Measurements from ENCODE around the gene UTP3.
"Not testable (repeated sequence)": the region's sequence is repeated elsewhere in the genome, so short reads cannot be mapped to it uniquely, and the experiment has no call there.

Gene UTP3

DNA sequence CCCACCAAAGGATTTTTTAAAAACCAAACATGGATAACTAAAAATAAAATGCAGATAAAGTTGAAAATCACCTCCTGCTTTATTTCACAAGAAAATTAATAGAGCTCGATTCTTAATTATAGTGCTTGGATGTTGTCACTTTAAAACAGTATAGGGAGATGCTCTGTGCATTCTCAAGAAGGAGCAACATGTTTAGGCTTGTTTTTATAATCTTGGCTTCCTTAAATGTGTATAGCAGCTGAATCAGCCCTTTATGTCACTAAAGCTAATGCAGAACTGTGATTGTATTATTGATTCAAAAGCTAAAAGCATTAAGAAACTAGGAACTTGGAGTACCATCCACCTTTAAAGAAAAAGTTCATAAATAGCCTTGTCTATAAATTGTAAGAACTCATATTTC lies 12.9 kb downstream of the UTP3 start:
- peaks cover 10 to 15% (median 11%) of the 10 kb centered on the region in 4 experiments for H3K4me1 ChIP-seq (ENCODE audit: control extremely low read depth in 1 of 4, control insufficient read depth in 4 of 4, insufficient read depth in 4 of 4, low read length in 3 of 4)
- no CpG with 5 or more reads among the region's 1 CpG for WGBS (ENCODE audit: insufficient coverage)
- H3K4me3 ChIP-seq (ENCODE audit: control insufficient read depth in 1 of 7, extremely low read depth in 1 of 7, insufficient read depth in 4 of 7, low read depth in 2 of 7, low read length in 6 of 7) = no peak overlapping the region
- ChIA-PET CTCF (interaction anchor here (0.8 to 4.0 kb wide), 5 partner anchors 9 to 53 kb away, joined by 3 to 14 read pairs (median 3); partner anchors contain the start of gene UTP3), POLR2A (interaction anchor here (1.2 kb wide), 1 partner anchor 12 kb away, joined by 3 read pairs; no protein-coding TSS in a partner anchor)
- no peak overlapping the region for H3K27ac ChIP-seq (ENCODE audit: insufficient read depth in 1 of 2, low read depth in 1 of 2, low read length in 2 of 2, poor library complexity in 1 of 2, severe bottlenecking in 2 of 2)
- no peaks in the 10 kb centered on the region for H3K9me3 ChIP-seq (ENCODE audit: control extremely low read depth in 1 of 5, control insufficient read depth in 4 of 5, insufficient read depth in 2 of 5, low read depth in 1 of 5, low read length in 4 of 5)
- H3K27me3 ChIP-seq (replicated peaks in 2 of 5; ENCODE audit: control insufficient read depth in 4 of 5, insufficient read depth in 5 of 5, low read length in 4 of 5) = no peaks in the 10 kb centered on the region
- no peak for DNase-seq
- no peaks in the 10 kb centered on the region for H3K36me3 ChIP-seq (ENCODE audit: control insufficient read depth in 4 of 4, insufficient read depth in 4 of 4, low read length in 3 of 4)

DNA sequence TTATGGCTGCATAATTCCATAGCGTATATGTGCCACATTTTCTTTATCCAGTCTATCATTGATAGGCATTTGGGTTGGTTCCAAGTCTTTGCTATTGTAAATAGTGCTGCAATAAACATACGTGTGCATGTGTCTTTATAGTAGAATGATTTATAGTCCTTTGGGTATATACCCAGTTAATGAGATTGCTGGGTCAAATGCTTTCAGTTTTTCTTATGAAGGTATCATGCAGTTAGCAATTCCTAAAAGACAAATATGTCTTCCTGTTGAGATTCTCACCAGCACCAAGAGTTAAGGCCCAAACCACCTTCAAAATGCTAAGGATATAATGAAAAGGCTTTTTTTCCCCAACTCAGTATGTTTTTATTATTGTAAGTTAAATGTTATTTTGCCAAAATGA lies 14.3 kb downstream of the UTP3 start:
- no CpG with 5 or more reads among the region's 2 CpGs for WGBS (ENCODE audit: insufficient coverage)
- H3K4me3 ChIP-seq (ENCODE audit: control insufficient read depth in 1 of 7, extremely low read depth in 1 of 7, insufficient read depth in 4 of 7, low read depth in 2 of 7, low read length in 6 of 7); DNase-seq; H3K36me3 ChIP-seq (ENCODE audit: control insufficient read depth in 4 of 4, insufficient read depth in 4 of 4, low read length in 3 of 4); H3K9me3 ChIP-seq (ENCODE audit: control extremely low read depth in 1 of 5, control insufficient read depth in 4 of 5, insufficient read depth in 2 of 5, low read depth in 1 of 5, low read length in 4 of 5); H3K27ac ChIP-seq (ENCODE audit: insufficient read depth in 1 of 2, low read depth in 1 of 2, low read length in 2 of 2, poor library complexity in 1 of 2, severe bottlenecking in 2 of 2); H3K27me3 ChIP-seq (replicated peaks in 2 of 5; ENCODE audit: control insufficient read depth in 4 of 5, insufficient read depth in 5 of 5, low read length in 4 of 5); POLR2A ChIA-PET: not testable (repeated sequence)
- CTCF ChIA-PET = interaction anchor here (3.3 to 4.0 kb wide), 2 partner anchors 13 kb away, joined by 14 to 28 read pairs; partner anchors contain the start of gene UTP3
- peaks cover 15 to 20% (median 17%) of the 10 kb centered on the region in 4 experiments for H3K4me1 ChIP-seq (ENCODE audit: control extremely low read depth in 1 of 4, control insufficient read depth in 4 of 4, insufficient read depth in 4 of 4, low read length in 3 of 4)

DNA sequence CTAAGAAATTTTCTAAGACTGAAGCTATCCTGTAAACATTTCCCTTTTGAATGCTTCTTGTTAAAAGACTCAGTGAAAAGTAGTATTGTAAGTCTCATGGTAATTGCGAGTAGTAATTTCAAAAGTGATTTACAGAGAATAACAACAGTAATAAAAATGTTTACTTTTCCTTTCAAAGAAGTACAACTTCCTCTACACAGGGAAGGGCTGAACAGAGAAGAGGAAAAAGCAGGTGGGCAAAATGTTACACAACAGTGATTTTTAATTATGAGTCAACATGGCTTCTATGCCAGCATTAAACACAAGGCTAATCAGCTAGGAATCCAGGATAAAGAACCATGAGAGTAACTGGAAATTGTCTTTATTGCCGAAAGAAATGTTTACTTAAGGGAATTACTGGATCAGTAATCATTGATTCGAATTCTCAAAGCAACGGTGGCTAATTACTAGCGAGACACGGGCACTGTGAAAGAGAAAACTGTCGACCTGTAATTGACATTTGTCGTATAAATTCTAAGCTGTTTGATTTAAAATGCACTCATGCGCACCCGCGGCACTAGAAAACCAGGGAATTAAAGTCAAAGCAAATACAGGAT lies 15.4 kb downstream of the UTP3 start:
- ChIA-PET POLR2A (interaction anchor here (0.5 to 1.6 kb wide), 4 partner anchors 15 to 127 kb away, joined by 3 to 6 read pairs (median 4); no protein-coding TSS in a partner anchor), CTCF (interaction anchor here (0.9 to 4.6 kb wide), 12 partner anchors 8 to 850 kb away, joined by 3 to 28 read pairs (median 4); partner anchors contain the start of gene UTP3)
- Histone ChIP-seq H3K27ac (ENCODE audit: insufficient read depth in 1 of 2, low read depth in 1 of 2, low read length in 2 of 2, poor library complexity in 1 of 2, severe bottlenecking in 2 of 2) (peak overlapping the region; percentile 59 to 81), H3K4me1 (ENCODE audit: control extremely low read depth in 1 of 4, control insufficient read depth in 4 of 4, insufficient read depth in 4 of 4, low read length in 3 of 4) (peaks cover 15 to 20% (median 17%) of the 10 kb centered on the region in 4 experiments), H3K27me3 (replicated peaks in 2 of 5; ENCODE audit: control insufficient read depth in 4 of 5, insufficient read depth in 5 of 5, low read length in 4 of 5) (no peaks in the 10 kb centered on the region), H3K36me3 (ENCODE audit: control insufficient read depth in 4 of 4, insufficient read depth in 4 of 4, low read length in 3 of 4) (no peaks in the 10 kb centered on the region), H3K4me3 (ENCODE audit: control insufficient read depth in 1 of 7, extremely low read depth in 1 of 7, insufficient read depth in 4 of 7, low read depth in 2 of 7, low read length in 6 of 7) (peak overlapping the region in 6 of 7 experiments; percentile 56 to 94 (median 82)), H3K9me3 (ENCODE audit: control extremely low read depth in 1 of 5, control insufficient read depth in 4 of 5, insufficient read depth in 2 of 5, low read depth in 1 of 5, low read length in 4 of 5) (no peaks in the 10 kb centered on the region)
- 2% methylated on average over 10 of the region's 11 CpGs for WGBS (ENCODE audit: insufficient coverage)
- DNase-seq = peak in 2 of 3 donors; percentile 28 to 39

DNA sequence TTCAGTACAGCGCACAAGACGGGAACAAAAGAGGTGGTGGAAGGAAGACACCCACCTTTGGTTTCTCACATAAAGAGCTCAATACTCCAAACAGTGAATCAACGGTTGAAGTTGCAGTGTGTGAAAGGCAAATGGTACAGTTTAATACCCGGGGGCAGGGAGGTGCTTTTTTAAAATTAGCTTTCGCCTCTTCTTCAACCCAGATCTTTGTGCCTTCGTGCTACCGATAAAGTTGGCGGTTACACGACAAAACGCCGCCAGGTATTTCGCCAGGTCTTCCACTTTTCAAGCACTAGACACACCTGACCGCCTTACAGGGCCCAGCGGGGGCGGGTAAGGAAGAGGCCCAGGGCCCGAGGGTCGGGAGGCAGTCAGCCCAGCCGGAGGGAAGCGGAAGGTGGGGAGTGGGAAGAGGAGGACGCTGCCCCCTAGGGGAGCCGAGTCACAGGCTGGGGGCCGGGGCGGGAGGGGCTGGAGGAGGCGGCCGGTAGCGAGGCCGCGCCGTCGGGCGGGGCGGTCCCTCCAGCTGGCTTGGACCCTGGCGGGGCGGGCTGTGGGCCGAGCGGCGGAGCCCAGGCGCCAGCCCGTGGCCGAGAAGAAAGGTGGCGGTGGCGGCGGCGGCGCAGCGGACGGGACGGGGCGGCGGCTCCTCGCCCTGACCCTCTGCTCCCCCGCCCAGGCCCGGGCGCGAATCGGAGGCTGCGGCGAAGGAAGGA lies 16.0 kb downstream of the UTP3 start:
- Histone ChIP-seq H3K4me3 (ENCODE audit: control insufficient read depth in 1 of 7, extremely low read depth in 1 of 7, insufficient read depth in 4 of 7, low read depth in 2 of 7, low read length in 6 of 7) (peak overlapping the region; percentile 56 to 94 (median 82)), H3K9me3 (ENCODE audit: control extremely low read depth in 1 of 5, control insufficient read depth in 4 of 5, insufficient read depth in 2 of 5, low read depth in 1 of 5, low read length in 4 of 5) (no peaks in the 10 kb centered on the region), H3K4me1 (ENCODE audit: control extremely low read depth in 1 of 4, control insufficient read depth in 4 of 4, insufficient read depth in 4 of 4, low read length in 3 of 4) (peaks cover 15 to 20% (median 17%) of the 10 kb centered on the region in 4 experiments), H3K36me3 (ENCODE audit: control insufficient read depth in 4 of 4, insufficient read depth in 4 of 4, low read length in 3 of 4) (no peaks in the 10 kb centered on the region), H3K27me3 (replicated peaks in 2 of 5; ENCODE audit: control insufficient read depth in 4 of 5, insufficient read depth in 5 of 5, low read length in 4 of 5) (no peaks in the 10 kb centered on the region), H3K27ac (ENCODE audit: insufficient read depth in 1 of 2, low read depth in 1 of 2, low read length in 2 of 2, poor library complexity in 1 of 2, severe bottlenecking in 2 of 2) (peak overlapping the region; percentile 59 to 81)
- peak; percentile 70 to 80 (median 79) for DNase-seq
- CTCF ChIA-PET = interaction anchor here (0.7 to 4.6 kb wide), 15 partner anchors 8 to 98 kb away, joined by 3 to 28 read pairs (median 4); partner anchors contain the start of gene UTP3
- 0% methylated on average over 17 of the region's 58 CpGs for WGBS (ENCODE audit: insufficient coverage)
- POLR2A ChIA-PET = interaction anchor here (0.5 to 1.6 kb wide), 4 partner anchors 15 to 99 kb away, joined by 3 to 6 read pairs (median 4); no protein-coding TSS in a partner anchor

DNA sequence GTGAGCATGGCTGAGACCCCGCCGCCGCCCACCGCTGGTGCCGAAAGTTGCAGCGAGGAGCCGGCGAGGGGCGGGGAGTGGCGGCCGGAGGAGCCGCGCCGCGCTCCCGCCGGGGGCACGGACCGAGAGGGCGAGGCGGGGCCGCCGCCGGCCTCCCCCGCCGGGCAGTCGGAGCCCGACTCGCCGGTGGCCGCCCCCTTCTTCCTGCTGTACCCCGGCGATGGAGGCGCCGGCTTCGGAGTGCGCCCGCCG lies 16.5 kb downstream of the UTP3 start:
- H3K9me3 ChIP-seq (ENCODE audit: control extremely low read depth in 1 of 5, control insufficient read depth in 4 of 5, insufficient read depth in 2 of 5, low read depth in 1 of 5, low read length in 4 of 5) = no peaks in the 10 kb centered on the region
- H3K27ac ChIP-seq (ENCODE audit: insufficient read depth in 1 of 2, low read depth in 1 of 2, low read length in 2 of 2, poor library complexity in 1 of 2, severe bottlenecking in 2 of 2) = peak overlapping the region in 1 of 2 experiments; percentile 81
- DNase-seq = no peak
- POLR2A ChIA-PET = interaction anchor here (0.5 kb wide), 1 partner anchor 26 kb away, joined by 3 read pairs; no protein-coding TSS in a partner anchor
- WGBS (ENCODE audit: insufficient coverage) = 0% methylated on average over 32 of the region's 39 CpGs
- H3K27me3 ChIP-seq (replicated peaks in 2 of 5; ENCODE audit: control insufficient read depth in 4 of 5, insufficient read depth in 5 of 5, low read length in 4 of 5) = no peaks in the 10 kb centered on the region
- CTCF ChIA-PET = interaction anchor here (0.9 to 4.6 kb wide), 8 partner anchors 12 to 48 kb away, joined by 3 to 28 read pairs (median 6); partner anchors contain the start of gene UTP3
- peaks cover 15 to 20% (median 17%) of the 10 kb centered on the region in 4 experiments for H3K4me1 ChIP-seq (ENCODE audit: control extremely low read depth in 1 of 4, control insufficient read depth in 4 of 4, insufficient read depth in 4 of 4, low read length in 3 of 4)
- no peaks in the 10 kb centered on the region for H3K36me3 ChIP-seq (ENCODE audit: control insufficient read depth in 4 of 4, insufficient read depth in 4 of 4, low read length in 3 of 4)
- H3K4me3 ChIP-seq (ENCODE audit: control insufficient read depth in 1 of 7, extremely low read depth in 1 of 7, insufficient read depth in 4 of 7, low read depth in 2 of 7, low read length in 6 of 7) = peak overlapping the region; percentile 56 to 94 (median 82)

DNA sequence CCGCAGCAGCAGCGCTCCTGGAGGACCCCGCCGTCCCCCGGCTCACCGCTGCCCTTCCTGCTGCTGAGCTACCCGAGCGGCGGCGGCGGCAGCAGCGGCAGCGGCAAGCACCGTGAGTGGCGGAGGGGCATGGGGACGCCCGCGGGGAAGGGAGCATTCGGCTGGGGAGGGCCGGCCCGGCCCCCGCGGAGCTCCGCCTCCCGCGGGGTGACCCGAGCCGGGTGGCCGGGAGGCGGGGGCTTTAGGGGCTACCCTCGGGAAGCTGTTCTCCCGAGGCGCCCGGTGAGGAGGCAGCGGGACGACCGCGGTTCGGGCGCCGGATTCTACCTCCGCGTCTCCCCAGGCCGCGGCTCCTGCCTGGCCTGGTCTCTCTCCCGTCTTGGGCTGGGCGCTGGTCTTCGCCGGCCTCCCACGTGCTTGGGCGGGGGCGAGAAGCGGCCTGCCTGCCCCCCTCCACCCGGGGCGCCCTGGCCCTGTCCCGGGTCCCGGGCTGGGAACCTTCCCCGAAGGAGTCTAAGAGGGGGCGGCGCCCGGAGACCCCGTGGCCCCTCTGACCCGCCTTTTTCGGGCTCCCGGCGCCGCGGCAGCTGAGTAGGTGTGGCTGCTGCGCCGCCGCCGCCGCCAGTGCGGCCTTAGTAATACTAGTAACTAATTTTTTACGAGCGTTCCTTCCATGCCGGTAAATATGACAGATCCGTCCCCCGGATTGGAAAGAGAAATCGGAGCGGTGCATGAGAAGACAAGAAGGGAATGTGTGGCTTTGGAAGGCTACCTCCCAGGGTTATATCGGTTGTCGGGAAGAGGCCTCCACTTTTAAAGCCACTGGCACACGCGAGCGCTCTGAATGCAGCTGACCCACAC lies 17.1 kb downstream of the UTP3 start:
- peak overlapping the region in 1 of 2 experiments; percentile 81 for H3K27ac ChIP-seq (ENCODE audit: insufficient read depth in 1 of 2, low read depth in 1 of 2, low read length in 2 of 2, poor library complexity in 1 of 2, severe bottlenecking in 2 of 2)
- no peaks in the 10 kb centered on the region for H3K36me3 ChIP-seq (ENCODE audit: control insufficient read depth in 4 of 4, insufficient read depth in 4 of 4, low read length in 3 of 4)
- peak overlapping the region; percentile 56 to 94 (median 82) for H3K4me3 ChIP-seq (ENCODE audit: control insufficient read depth in 1 of 7, extremely low read depth in 1 of 7, insufficient read depth in 4 of 7, low read depth in 2 of 7, low read length in 6 of 7)
- CTCF ChIA-PET = interaction anchor here (0.8 to 4.6 kb wide), 9 partner anchors 10 to 49 kb away, joined by 3 to 28 read pairs (median 5); partner anchors contain the start of gene UTP3
- POLR2A ChIA-PET = interaction anchor here (0.5 kb wide), 1 partner anchor 26 kb away, joined by 3 read pairs; no protein-coding TSS in a partner anchor
- WGBS (ENCODE audit: insufficient coverage) = under 1% methylated on average over 76 of the region's 86 CpGs
- H3K27me3 ChIP-seq (replicated peaks in 2 of 5; ENCODE audit: control insufficient read depth in 4 of 5, insufficient read depth in 5 of 5, low read length in 4 of 5) = no peaks in the 10 kb centered on the region
- peak; percentile 77 to 88 (median 82) for DNase-seq
- no peaks in the 10 kb centered on the region for H3K9me3 ChIP-seq (ENCODE audit: control extremely low read depth in 1 of 5, control insufficient read depth in 4 of 5, insufficient read depth in 2 of 5, low read depth in 1 of 5, low read length in 4 of 5)
- H3K4me1 ChIP-seq (ENCODE audit: control extremely low read depth in 1 of 4, control insufficient read depth in 4 of 4, insufficient read depth in 4 of 4, low read length in 3 of 4) = peaks cover 15 to 20% (median 17%) of the 10 kb centered on the region in 4 experiments
